GM12865 (cell line): Measurements from ENCODE around the gene IRF9.

Source experiments
- DNase-seq: peaks from one replicate; pipeline ENCODE4 v3.0.0; 2010; ENCODE audit warnings: low read depth
- H3K4me3 ChIP-seq: 2 replicates; pipeline ENCODE4 v1.5.1; 2011; ENCODE audit warnings: mild to moderate bottlenecking, low read depth, low read length, control low read depth
- CTCF ChIP-seq: IDR thresholded peaks from 2 replicates; pipeline ENCODE4 v1.5.1; 2011; ENCODE audit warnings: low read length, control low read depth, low read depth, inconsistent platforms; ENCODE audit not compliant: insufficient read depth; ENCODE audit errors: missing control alignments

The IRF9 gene

GRCh38 chr14:24145219-24145618, 15.8 kb upstream of the IRF9 start:
- no peak for DNase-seq
- peak overlapping the region; percentile 96 for H3K4me3 ChIP-seq
- no peak for TF ChIP-seq CTCF

GRCh38 chr14:24145690-24146452, 15.2 kb upstream of the IRF9 start:
- TF ChIP-seq CTCF: no peak
- DNase-seq: no peak
- H3K4me3 ChIP-seq: peak overlapping the region; percentile 96

GRCh38 chr14:24146453-24146977, 14.6 kb upstream of the IRF9 start, which contains the start of gene PSME2:
Gene PSME2, minus strand, starts transcription at chr14:24146610. Its CDS starts 29 bp downstream, at chr14:24146581.
- TF ChIP-seq CTCF: no peak

GRCh38 chr14:24146978-24147760, 13.9 kb upstream of the IRF9 start, which contains the start of gene RNF31:
Gene RNF31, plus strand, starts transcription at chr14:24147498. Its CDS starts 201 bp downstream, at chr14:24147699.
- DNase-seq: peak; percentile 99
- no peak for TF ChIP-seq CTCF
- peak within 1 kb of the TSS; percentile 96 for H3K4me3 ChIP-seq

More at GRCh38 chr14:24146453-24146977, 14.6 kb upstream of the IRF9 start, which contains the start of gene PSME2:
- DNase-seq: peak; percentile 99
- H3K4me3 ChIP-seq: peak within 1 kb of the TSS; percentile 96

GRCh38 chr14:24147761-24148428, 13.2 kb upstream of the IRF9 start:
- TF ChIP-seq CTCF: no peak
- H3K4me3 ChIP-seq: peak overlapping the region; percentile 96

GRCh38 chr14:24149302-24149969, 11.6 kb upstream of the IRF9 start:
- no peak overlapping the region for H3K4me3 ChIP-seq
- no peak for DNase-seq
- TF ChIP-seq CTCF: no peak

More at GRCh38 chr14:24147761-24148428, 13.2 kb upstream of the IRF9 start:
- no peak for DNase-seq
